GM12878 (cell line): ENCODE results near the gene DRAP1. TPM values are rescaled to one million over a fixed set of nuclear protein-coding genes. Genes with fewer than 3 reads are reported as not detected.

Source experiments
- ATAC-seq: fragments of 200-7000 bp; cut with Tn5 transposase; 3 replicates; pipeline ENCODE4 v1.9.1; 2020; ENCODE audit warnings: mild to moderate bottlenecking, moderate library complexity
- BruUV-seq: library from RNA; stranded (reverse); fragments of 400-500 nt; replicated peaks from 2 replicates; lab custom pipeline; 2021; lab: Mats Ljungman, UMichigan
- CTCF ChIA-PET: fragments of 300-600 bp; sonication (Branson Sonifier 250); formaldehyde crosslinking; extraction: SDS; loops from one replicate; lab custom pipeline; 2021; ENCODE audit warnings: inconsistent platforms; lab: Yijun Ruan, JAX
- POLR2A ChIA-PET: fragments of 350-600 bp; formaldehyde crosslinking; extraction: SDS; loops from one replicate; lab custom pipeline; 2021; ENCODE audit warnings: inconsistent platforms; lab: Charles Lee
- RAD21 ChIA-PET: fragments of 300-600 bp; sonication (Branson Sonifier 250); formaldehyde crosslinking; loops from one replicate; lab custom pipeline; 2023; ENCODE audit warnings: antibody characterized with exemption; ENCODE audit not compliant: unreplicated experiment; lab: Charles Lee
- SMC1A ChIA-PET: fragments of 300-600 bp; sonication (Branson Sonifier 250); formaldehyde crosslinking; loops from one replicate; lab custom pipeline; 2023; ENCODE audit not compliant: unreplicated experiment, uncharacterized antibody; lab: Charles Lee
- DNase-seq: peaks from one replicate; pipeline ENCODE4 v3.0.0-alpha.2; 2011; ENCODE audit warnings: low read depth, low spot score
- FAIRE-seq: peaks from 3 replicates; lab custom pipeline; 2011; peaks lifted over from hg19 to GRCh38; lab: Jason Lieb, UNC
- H2AFZ ChIP-seq: 2 replicates; pipeline ENCODE4 v1.6.0; 2011; ENCODE audit warnings: low read depth, low read length, control low read depth; ENCODE audit not compliant: control insufficient read depth
- H3K27ac ChIP-seq: 2 replicates; pipeline ENCODE4 v1.5.1; 2011; ENCODE audit warnings: control low read depth; ENCODE audit not compliant: control insufficient read depth, insufficient read depth
- H3K27me3 ChIP-seq, 2 experiments: replicated peaks in 1 of 2; 2 replicates each; pipeline versions ENCODE4 v1.6.0 to v1.6.1; 2011; ENCODE audit warnings: low read length in 1 of 2; ENCODE audit not compliant: control insufficient read depth in 2 of 2, insufficient read depth in 2 of 2
- H3K36me3 ChIP-seq, 2 experiments: 2 replicates each; pipeline ENCODE4 v1.5.1; 2011; ENCODE audit warnings: low read length in 1 of 2; ENCODE audit not compliant: control insufficient read depth in 2 of 2, insufficient read depth in 2 of 2
- H3K4me1 ChIP-seq: 2 replicates; pipeline ENCODE4 v1.6.1; 2011; ENCODE audit warnings: mild to moderate bottlenecking, low read length, moderate library complexity, mixed read lengths; ENCODE audit not compliant: control insufficient read depth, insufficient read depth
- H3K4me2 ChIP-seq: 2 replicates; pipeline ENCODE4 v1.6.0; 2011; ENCODE audit warnings: control low read depth; ENCODE audit not compliant: control insufficient read depth, insufficient read depth
- H3K4me3 ChIP-seq: fragments of 200-600 bp; sonication (generic); 2 replicates; pipeline ENCODE4 v1.5.1; 2016
- H3K79me2 ChIP-seq: 2 replicates; pipeline ENCODE4 v1.6.0; 2011; ENCODE audit warnings: low read length; ENCODE audit not compliant: control insufficient read depth, insufficient read depth
- H3K9ac ChIP-seq: 2 replicates; pipeline ENCODE4 v1.8.0; 2011; ENCODE audit warnings: low read length, control low read depth, mixed read lengths; ENCODE audit not compliant: control insufficient read depth, insufficient read depth
- H3K9me3 ChIP-seq: replicated peaks from 3 replicates; pipeline ENCODE4 v1.5.1; 2011; ENCODE audit warnings: mild to moderate bottlenecking, low read length; ENCODE audit not compliant: control insufficient read depth, insufficient read depth
- H4K20me1 ChIP-seq: 2 replicates; pipeline ENCODE4 v1.6.0; 2011; ENCODE audit not compliant: control insufficient read depth, insufficient read depth
- CBX3 ChIP-seq: fragments of 200-600 bp; sonication (generic); IDR thresholded peaks from 2 replicates; pipeline ENCODE4 v1.6.1; 2016; ENCODE audit warnings: low read depth, borderline replicate concordance
- EGR1 ChIP-seq, 2 experiments: IDR thresholded peaks; 1 replicate in 1 of 2; 2 replicates in 1 of 2; pipeline ENCODE4 v1.6.1; 2011 to 2012; ENCODE audit warnings: low read depth in 2 of 2, low read length in 2 of 2, borderline replicate concordance in 1 of 2, mild to moderate bottlenecking in 1 of 2, moderate library complexity in 1 of 2
- EZH2 ChIP-seq: IDR thresholded peaks from 2 replicates; pipeline ENCODE4 v1.6.1; 2012; ENCODE audit warnings: low read depth, mild to moderate bottlenecking, control low read depth, inconsistent platforms, low read length, borderline replicate concordance; ENCODE audit not compliant: control insufficient read depth
- HCFC1 ChIP-seq: fragments of 150-350 bp; IDR thresholded peaks from 2 replicates; pipeline ENCODE4 v1.6.1; 2014; ENCODE audit warnings: low read length
- MAX ChIP-seq: IDR thresholded peaks from 2 replicates; pipeline ENCODE4 v1.6.1; 2012; ENCODE audit warnings: low read depth, low read length, improper control_type of control experiment
- NR2F1 ChIP-seq: fragments of 450-650 bp; conservative IDR thresholded peaks from 2 replicates; pipeline ENCODE4 v1.6.1; 2017; ENCODE audit warnings: mild to moderate bottlenecking
- PRDM15 ChIP-seq: fragments of 450-650 bp; formaldehyde crosslinking; IDR thresholded peaks from 2 replicates; pipeline ENCODE4 v1.4.0; 2020; ENCODE audit warnings: mild to moderate bottlenecking, moderate library complexity
- RAD21 ChIP-seq: IDR thresholded peaks from 2 replicates; pipeline ENCODE4 v1.6.1; 2011; ENCODE audit warnings: mild to moderate bottlenecking, low read depth, low read length, moderate library complexity; ENCODE audit not compliant: insufficient read depth
- RELB ChIP-seq: fragments of 450-650 bp; IDR thresholded peaks from 2 replicates; pipeline ENCODE4 v1.6.1; 2017; ENCODE audit warnings: low read depth, mild to moderate bottlenecking, moderate library complexity
- SPI1 ChIP-seq: IDR thresholded peaks from 2 replicates; pipeline ENCODE4 v1.6.1; 2011; ENCODE audit warnings: low read depth, mild to moderate bottlenecking, low read length, moderate library complexity, borderline replicate concordance; ENCODE audit not compliant: insufficient read depth
- SREBF2 ChIP-seq: IDR thresholded peaks from 2 replicates; pipeline ENCODE4 v1.6.1; 2012; ENCODE audit warnings: mild to moderate bottlenecking, low read length
- ZBTB11 ChIP-seq: fragments of 450-650 bp; formaldehyde crosslinking; IDR thresholded peaks from 2 replicates; pipeline ENCODE4 v1.5.0; 2022; ENCODE audit warnings: mild to moderate bottlenecking, missing genetic modification characterization
- ZNF274 ChIP-seq: IDR thresholded peaks from one replicate; pipeline ENCODE4 v1.8.0; 2011; ENCODE audit not compliant: insufficient read length, insufficient read depth
- ZNF622 ChIP-seq: fragments of 450-650 bp; IDR thresholded peaks from 2 replicates; pipeline ENCODE4 v1.6.1; 2017; ENCODE audit warnings: mild to moderate bottlenecking, inconsistent platforms
- WGBS: methylation state at CpG from one replicate; pipeline ENCODE4 v1.1.6; 2016; ENCODE audit warnings: low lambda C conversion rate; ENCODE audit not compliant: insufficient replicate concordance, insufficient coverage; ENCODE audit errors: missing lambda C conversion rate; 5-methylcytosine and 5-hydroxymethylcytosine counted together
- in situ Hi-C: fragments of 300-500 bp; cut with MboI; formaldehyde crosslinking; loops from 9 replicates; pipeline ENCODE4 v1.14.3; 2018; ENCODE audit warnings: mixed read lengths
- intact Hi-C: fragments of 100-400 bp; cut with micrococcal nuclease; formaldehyde crosslinking; loops from one replicate; pipeline ENCODE4 v1.14.2; 2022; ENCODE audit not compliant: unreplicated experiment
- polyA plus RNA-seq, 11 experiments: library from polyadenylated mRNA; depleted of rRNA in 4 of 11; unstranded in 6 of 11; stranded (reverse) in 5 of 11; fragments of >200 nt; fragmentation: Nextera tagmentation in 4 of 11; fragmentation: Illumina TruSeq in 1 of 11; extraction: Ambion mirVana in 4 of 11; extraction: Trizol in 1 of 11; gene quantifications; 1 replicate in 1 of 11; 2 replicates in 10 of 11; pipeline versions ENCODE4 v1.2.1 to v1.2.3, GENCODE V29; 2011 to 2016; ENCODE audit warnings: inconsistent platforms in 2 of 11, missing spikeins in 2 of 11, low read depth in 1 of 11
- total RNA-seq, 4 experiments: library from RNA; depleted of rRNA in 3 of 4; stranded (reverse); fragments of >200 nt in 3 of 4; fragmentation: Illumina TruSeq in 1 of 4; extraction: Trizol in 1 of 4; gene quantifications; 2 replicates each; pipeline versions ENCODE4 v1.2.1 to v1.2.3, GENCODE V29; 2013 to 2021

Gene DRAP1
- total and polyA plus RNA-seq, 10 of the 15 experiments (the other 5 are each of a cell fraction or from before 2014, with no cell fraction given) = 9.4 to 163 (median 114) TPM

- Histone ChIP-seq H3K27me3 (no peaks in the 10 kb centered on the region), H3K79me2 (peaks cover 34% of the 10 kb centered on the region), H3K27ac (peak overlapping the region; percentile 18; the same call in 1 of the 2 replicates), H4K20me1 (no peaks in the 10 kb centered on the region), H3K4me2 (peak overlapping the region; percentile 95; the same call in 1 of the 2 replicates), H3K9ac (peak overlapping the region; percentile 68; the same call in 1 of the 2 replicates), H2AFZ (no peak overlapping the region), H3K4me3 (peak overlapping the region; percentile 81; the same call in 1 of the 2 replicates), H3K36me3 (peaks cover 0 to 2% of the 10 kb centered on the region in 2 experiments; a peak in 3 of 4 replicates), H3K4me1 (peaks cover 22% of the 10 kb centered on the region), H3K9me3 (no peaks in the 10 kb centered on the region)
- ChIA-PET CTCF (interaction anchor here (0.7 to 1.4 kb wide), 3 partner anchors 31 to 216 kb away, joined by 3 to 10 read pairs (median 4); partner anchors contain the start of gene CCDC85B), RAD21 (interaction anchor here (1.8 kb wide), 1 partner anchor 30 kb away, joined by 5 read pairs; the partner anchor contains the start of gene CCDC85B), SMC1A (interaction anchor here (1.2 kb wide), 1 partner anchor 31 kb away, joined by 3 read pairs; no protein-coding TSS in a partner anchor), POLR2A (interaction anchor here (0.6 to 1.5 kb wide), 4 partner anchors 23 to 62 kb away, joined by 3 to 5 read pairs (median 4); partner anchors contain the start of gene MUS81)
- ATAC-seq = no peak
- DNase-seq = no peak
- intact Hi-C loops (no loop called here), in situ Hi-C loops (no loop called here)
- FAIRE-seq = no peak
- no TSS peak for BruUV-seq
- 98% methylated on average over 9 of the region's 12 CpGs for WGBS
- TF ChIP-seq RAD21 (no peak), HCFC1 (no peak), SREBF2 (no peak), ZNF274 (no peak), ZNF622 (no peak), RELB (no peak), ZBTB11 (CRISPR knock-in tag) (no peak), SPI1 (no peak), CBX3 (no peak), NR2F1 (no peak), EGR1 (IDR thresholded peaks at IDR 0.05; ENCODE audit: borderline replicate concordance in 1 of 2, low read depth in 2 of 2, low read length in 2 of 2) (no peak), PRDM15 (CRISPR knock-in tag) (no peak), EZH2 (no peak), MAX (no peak)
Measured at GRCh38 chr11:65921033-65921555, 1.9 kb downstream of the DRAP1 start.
